SK-N-SH treated with all-trans-retinoic acid at 6 μM for 48 hours (cell line): ENCODE results near the gene ESYT1.

Experiments
- ATAC-seq: fragments of 200-7000 bp; cut with Tn5 transposase; 3 replicates; pipeline ENCODE4 v1.9.1; 2020; ENCODE audit warnings: mild to moderate bottlenecking, moderate library complexity
- ARNTL ChIP-seq: fragments of 450-650 bp; formaldehyde crosslinking; IDR thresholded peaks from 2 replicates; pipeline ENCODE4 v1.5.0; 2020; ENCODE audit warnings: low read depth, mild to moderate bottlenecking, moderate library complexity, borderline replicate concordance
- CREB5 ChIP-seq: fragments of 250-450 bp; sonication (Bioruptor Pico); IDR thresholded peaks from 2 replicates; pipeline ENCODE4 v1.5.1; 2020; ENCODE audit warnings: low read depth, mild to moderate bottlenecking, moderate library complexity
- CSDC2 ChIP-seq: fragments of 250-450 bp; sonication (Bioruptor Pico); IDR thresholded peaks from 2 replicates; pipeline ENCODE4 v1.5.0; 2020; ENCODE audit warnings: mild to moderate bottlenecking, moderate library complexity
- ESRRG ChIP-seq: fragments of 250-450 bp; sonication (Bioruptor Pico); IDR thresholded peaks from 2 replicates; pipeline ENCODE4 v1.6.1; 2021; ENCODE audit warnings: mild to moderate bottlenecking
- GLIS3 ChIP-seq: fragments of 250-450 bp; sonication (Bioruptor Pico); IDR thresholded peaks from 2 replicates; pipeline ENCODE4 v1.5.0; 2020; ENCODE audit warnings: mild to moderate bottlenecking, moderate library complexity
- OSR1 ChIP-seq: fragments of 250-450 bp; sonication (Bioruptor Pico); IDR thresholded peaks from 2 replicates; pipeline ENCODE4 v1.8.0; 2022; ENCODE audit warnings: moderate library complexity, mild to moderate bottlenecking, inconsistent platforms
- POU6F1 ChIP-seq: fragments of 250-450 bp; sonication (Bioruptor Pico); IDR thresholded peaks from 2 replicates; pipeline ENCODE4 v1.8.0; 2021; ENCODE audit warnings: low read depth, mild to moderate bottlenecking, moderate library complexity, borderline replicate concordance
- PPARA ChIP-seq: fragments of 250-450 bp; sonication (Bioruptor Pico); IDR thresholded peaks from 2 replicates; pipeline ENCODE4 v1.5.0; 2020; ENCODE audit warnings: mild to moderate bottlenecking, borderline replicate concordance
- RARB ChIP-seq: fragments of 250-450 bp; sonication (Bioruptor Pico); IDR thresholded peaks from 2 replicates; pipeline ENCODE4 v1.8.0; 2021; ENCODE audit warnings: mild to moderate bottlenecking, moderate library complexity
- SNAI2 ChIP-seq: fragments of 250-450 bp; sonication (Bioruptor Pico); IDR thresholded peaks from 2 replicates; pipeline ENCODE4 v1.5.0; 2020; ENCODE audit warnings: mild to moderate bottlenecking, moderate library complexity
- ZC3H10 ChIP-seq: fragments of 250-450 bp; sonication (Bioruptor Pico); IDR thresholded peaks from 2 replicates; pipeline ENCODE4 v1.5.1; 2021; ENCODE audit warnings: mild to moderate bottlenecking, moderate library complexity
- ZFP3 ChIP-seq: fragments of 250-450 bp; sonication (Bioruptor Pico); IDR thresholded peaks from 2 replicates; pipeline ENCODE4 v1.5.0; 2020; ENCODE audit warnings: mild to moderate bottlenecking, moderate library complexity
- ZFP30 ChIP-seq: fragments of 450-650 bp; formaldehyde crosslinking; IDR thresholded peaks from 2 replicates; pipeline ENCODE4 v1.5.0; 2022; ENCODE audit warnings: mild to moderate bottlenecking, moderate library complexity
- ZNF565 ChIP-seq: fragments of 450-650 bp; formaldehyde crosslinking; conservative IDR thresholded peaks from 2 replicates; pipeline ENCODE4 v1.5.0; 2020; ENCODE audit warnings: low read depth, mild to moderate bottlenecking, moderate library complexity
- ZNF70 ChIP-seq: fragments of 450-650 bp; formaldehyde crosslinking; IDR thresholded peaks from 2 replicates; pipeline ENCODE4 v1.5.0; 2020; ENCODE audit warnings: mild to moderate bottlenecking, moderate library complexity
- ZNF8 ChIP-seq: fragments of 450-650 bp; formaldehyde crosslinking; IDR thresholded peaks from 2 replicates; pipeline ENCODE4 v1.5.0; 2020; ENCODE audit warnings: mild to moderate bottlenecking, moderate library complexity
- TF ChIP-seq, protein P1 (sequence below): fragments of 250-450 bp; sonication (Bioruptor Pico); IDR thresholded peaks from 2 replicates; pipeline ENCODE4 v1.8.0; 2020; ENCODE audit warnings: mild to moderate bottlenecking, moderate library complexity, borderline replicate concordance
- TF ChIP-seq, protein P2 (sequence below): fragments of 250-450 bp; sonication (Bioruptor Pico); IDR thresholded peaks from 2 replicates; pipeline ENCODE4 v1.5.0; 2020; ENCODE audit warnings: mild to moderate bottlenecking, moderate library complexity
- TF ChIP-seq, protein P3 (sequence below): fragments of 250-450 bp; sonication (Bioruptor Pico); IDR thresholded peaks from 2 replicates; pipeline ENCODE4 v1.5.1; 2021; ENCODE audit warnings: mild to moderate bottlenecking, moderate library complexity

The ESYT1 gene

GRCh38 chr12:56129942-56130495, 2.0 kb downstream of the ESYT1 start:
- no peak for ATAC-seq
- no peak for TF ChIP-seq ZFP3 (CRISPR knock-in tag)
- no peak for TF ChIP-seq ARNTL (CRISPR knock-in tag)
- TF ChIP-seq SNAI2 (CRISPR knock-in tag) = no peak
- no peak for TF ChIP-seq ZNF8 (CRISPR knock-in tag)
- TF ChIP-seq POU6F1 = no peak
- TF ChIP-seq ESRRG (CRISPR knock-in tag) = no peak
- no peak for TF ChIP-seq ZFP30
- TF ChIP-seq, protein P1, sequence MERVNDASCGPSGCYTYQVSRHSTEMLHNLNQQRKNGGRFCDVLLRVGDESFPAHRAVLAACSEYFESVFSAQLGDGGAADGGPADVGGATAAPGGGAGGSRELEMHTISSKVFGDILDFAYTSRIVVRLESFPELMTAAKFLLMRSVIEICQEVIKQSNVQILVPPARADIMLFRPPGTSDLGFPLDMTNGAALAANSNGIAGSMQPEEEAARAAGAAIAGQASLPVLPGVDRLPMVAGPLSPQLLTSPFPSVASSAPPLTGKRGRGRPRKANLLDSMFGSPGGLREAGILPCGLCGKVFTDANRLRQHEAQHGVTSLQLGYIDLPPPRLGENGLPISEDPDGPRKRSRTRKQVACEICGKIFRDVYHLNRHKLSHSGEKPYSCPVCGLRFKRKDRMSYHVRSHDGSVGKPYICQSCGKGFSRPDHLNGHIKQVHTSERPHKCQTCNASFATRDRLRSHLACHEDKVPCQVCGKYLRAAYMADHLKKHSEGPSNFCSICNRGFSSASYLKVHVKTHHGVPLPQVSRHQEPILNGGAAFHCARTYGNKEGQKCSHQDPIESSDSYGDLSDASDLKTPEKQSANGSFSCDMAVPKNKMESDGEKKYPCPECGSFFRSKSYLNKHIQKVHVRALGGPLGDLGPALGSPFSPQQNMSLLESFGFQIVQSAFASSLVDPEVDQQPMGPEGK (CRISPR knock-in tag) = no peak
- TF ChIP-seq CREB5 (CRISPR knock-in tag) = no peak
- no peak for TF ChIP-seq ZNF70 (CRISPR knock-in tag)
- no peak for TF ChIP-seq RARB (CRISPR knock-in tag)

GRCh38 chr12:56130876-56131275, 2.8 kb downstream of the ESYT1 start:
- TF ChIP-seq CREB5 (CRISPR knock-in tag) = no peak
- TF ChIP-seq, protein P2, sequence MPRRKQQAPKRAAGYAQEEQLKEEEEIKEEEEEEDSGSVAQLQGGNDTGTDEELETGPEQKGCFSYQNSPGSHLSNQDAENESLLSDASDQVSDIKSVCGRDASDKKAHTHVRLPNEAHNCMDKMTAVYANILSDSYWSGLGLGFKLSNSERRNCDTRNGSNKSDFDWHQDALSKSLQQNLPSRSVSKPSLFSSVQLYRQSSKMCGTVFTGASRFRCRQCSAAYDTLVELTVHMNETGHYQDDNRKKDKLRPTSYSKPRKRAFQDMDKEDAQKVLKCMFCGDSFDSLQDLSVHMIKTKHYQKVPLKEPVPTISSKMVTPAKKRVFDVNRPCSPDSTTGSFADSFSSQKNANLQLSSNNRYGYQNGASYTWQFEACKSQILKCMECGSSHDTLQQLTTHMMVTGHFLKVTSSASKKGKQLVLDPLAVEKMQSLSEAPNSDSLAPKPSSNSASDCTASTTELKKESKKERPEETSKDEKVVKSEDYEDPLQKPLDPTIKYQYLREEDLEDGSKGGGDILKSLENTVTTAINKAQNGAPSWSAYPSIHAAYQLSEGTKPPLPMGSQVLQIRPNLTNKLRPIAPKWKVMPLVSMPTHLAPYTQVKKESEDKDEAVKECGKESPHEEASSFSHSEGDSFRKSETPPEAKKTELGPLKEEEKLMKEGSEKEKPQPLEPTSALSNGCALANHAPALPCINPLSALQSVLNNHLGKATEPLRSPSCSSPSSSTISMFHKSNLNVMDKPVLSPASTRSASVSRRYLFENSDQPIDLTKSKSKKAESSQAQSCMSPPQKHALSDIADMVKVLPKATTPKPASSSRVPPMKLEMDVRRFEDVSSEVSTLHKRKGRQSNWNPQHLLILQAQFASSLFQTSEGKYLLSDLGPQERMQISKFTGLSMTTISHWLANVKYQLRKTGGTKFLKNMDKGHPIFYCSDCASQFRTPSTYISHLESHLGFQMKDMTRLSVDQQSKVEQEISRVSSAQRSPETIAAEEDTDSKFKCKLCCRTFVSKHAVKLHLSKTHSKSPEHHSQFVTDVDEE = no peak
- no peak for TF ChIP-seq ZFP30
- no peak for TF ChIP-seq CSDC2 (CRISPR knock-in tag)
- no peak for TF ChIP-seq ARNTL (CRISPR knock-in tag)
- no peak for TF ChIP-seq OSR1 (CRISPR knock-in tag)
- no peak for ATAC-seq

- no peak for ATAC-seq
- TF ChIP-seq ZNF70 (CRISPR knock-in tag) (no peak), ZFP3 (CRISPR knock-in tag) (no peak), PPARA (CRISPR knock-in tag) (no peak), SNAI2 (CRISPR knock-in tag) (no peak), GLIS3 (CRISPR knock-in tag) (no peak), POU6F1 (no peak), RARB (CRISPR knock-in tag) (no peak), ZNF8 (CRISPR knock-in tag) (no peak), ZNF565 (no peak), ZFP30 (no peak), ZC3H10 (no peak), CREB5 (CRISPR knock-in tag) (no peak)
- TF ChIP-seq, protein P1 (CRISPR knock-in tag) = no peak
- TF ChIP-seq, protein P3, sequence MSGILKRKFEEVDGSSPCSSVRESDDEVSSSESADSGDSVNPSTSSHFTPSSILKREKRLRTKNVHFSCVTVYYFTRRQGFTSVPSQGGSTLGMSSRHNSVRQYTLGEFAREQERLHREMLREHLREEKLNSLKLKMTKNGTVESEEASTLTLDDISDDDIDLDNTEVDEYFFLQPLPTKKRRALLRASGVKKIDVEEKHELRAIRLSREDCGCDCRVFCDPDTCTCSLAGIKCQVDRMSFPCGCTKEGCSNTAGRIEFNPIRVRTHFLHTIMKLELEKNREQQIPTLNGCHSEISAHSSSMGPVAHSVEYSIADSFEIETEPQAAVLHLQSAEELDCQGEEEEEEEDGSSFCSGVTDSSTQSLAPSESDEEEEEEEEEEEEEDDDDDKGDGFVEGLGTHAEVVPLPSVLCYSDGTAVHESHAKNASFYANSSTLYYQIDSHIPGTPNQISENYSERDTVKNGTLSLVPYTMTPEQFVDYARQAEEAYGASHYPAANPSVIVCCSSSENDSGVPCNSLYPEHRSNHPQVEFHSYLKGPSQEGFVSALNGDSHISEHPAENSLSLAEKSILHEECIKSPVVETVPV (CRISPR knock-in tag) = no peak
Measured at GRCh38 chr12:56134897-56135296, 6.8 kb downstream of the ESYT1 start.
